RWPE2 (cell line): ENCODE measurements around the gene EPGN.

Experiments
- ATAC-seq: fragments of 200-7000 bp; cut with Tn5 transposase; 3 replicates; pipeline ENCODE4 v1.9.1; 2021; ENCODE audit warnings: low read depth
- DNase-seq: peaks from one replicate; pipeline ENCODE4 v3.0.0-alpha.2; 2020; ENCODE audit warnings: low spot score
- H3K27ac ChIP-seq: fragments of 450-650 bp; 2 replicates; pipeline ENCODE4 v1.5.1; 2017; ENCODE audit warnings: mild to moderate bottlenecking; ENCODE audit not compliant: poor library complexity, severe bottlenecking
- H3K27me3 ChIP-seq: fragments of 250-450 bp; sonication (Bioruptor Pico); 2 replicates; pipeline ENCODE4 v1.5.1; 2021; ENCODE audit warnings: mild to moderate bottlenecking, moderate library complexity; ENCODE audit not compliant: insufficient read depth, poor library complexity, severe bottlenecking
- H3K36me3 ChIP-seq: fragments of 250-450 bp; sonication (Bioruptor Pico); 2 replicates; pipeline ENCODE4 v1.5.1; 2020; ENCODE audit warnings: low read depth, mild to moderate bottlenecking, moderate library complexity
- H3K4me1 ChIP-seq: fragments of 250-450 bp; sonication (Bioruptor Pico); 2 replicates; pipeline ENCODE4 v1.5.1; 2021; ENCODE audit warnings: mild to moderate bottlenecking, moderate library complexity; ENCODE audit not compliant: insufficient read depth, poor library complexity, severe bottlenecking
- H3K4me3 ChIP-seq: fragments of 250-450 bp; sonication (Bioruptor Pico); 2 replicates; pipeline ENCODE4 v1.5.1; 2021; ENCODE audit warnings: mild to moderate bottlenecking, moderate library complexity; ENCODE audit not compliant: severe bottlenecking
- H3K9me3 ChIP-seq: fragments of 250-450 bp; sonication (Bioruptor Pico); 2 replicates; pipeline ENCODE4 v1.5.1; 2021; ENCODE audit warnings: mild to moderate bottlenecking, moderate library complexity; ENCODE audit not compliant: severe bottlenecking
- CTCF ChIP-seq: fragments of 450-650 bp; IDR thresholded peaks from one replicate; pipeline ENCODE4 v1.5.1; 2017; ENCODE audit warnings: mild to moderate bottlenecking, moderate library complexity; ENCODE audit not compliant: poor library complexity, severe bottlenecking

Gene EPGN, protein sequence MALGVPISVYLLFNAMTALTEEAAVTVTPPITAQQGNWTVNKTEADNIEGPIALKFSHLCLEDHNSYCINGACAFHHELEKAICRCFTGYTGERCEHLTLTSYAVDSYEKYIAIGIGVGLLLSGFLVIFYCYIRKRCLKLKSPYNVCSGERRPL

GRCh38 chr4:74308215-74308614 is at the start of gene EPGN:
TSS of gene EPGN (plus strand) at chr4:74308470. CDS start at chr4:74308534, 64 bp downstream.
- no peak for TF ChIP-seq CTCF
- Histone ChIP-seq H3K4me3 (peak within 1 kb of the TSS; percentile 33), H3K27ac (peak within 1 kb of the TSS; percentile 86), H3K9me3 (no peaks in the 10 kb centered on the region), H3K36me3 (peaks cover 33% of the 10 kb centered on the region), H3K4me1 (peaks cover 34% of the 10 kb centered on the region), H3K27me3 (no peaks in the 10 kb centered on the region)
- DNase-seq, result peak; percentile 70
- ATAC-seq, result peak; percentile 88

- H3K27me3 ChIP-seq, result no peaks in the 10 kb centered on the region
- no peaks in the 10 kb centered on the region for H3K9me3 ChIP-seq
- H3K27ac ChIP-seq, result no peak overlapping the region
- no peaks in the 10 kb centered on the region for H3K4me1 ChIP-seq
- ATAC-seq, result no peak
- H3K4me3 ChIP-seq, result no peak overlapping the region
- DNase-seq, result no peak
- TF ChIP-seq CTCF, result no peak
- no peaks in the 10 kb centered on the region for H3K36me3 ChIP-seq
These were observed 49.3 kb upstream of the EPGN start for GRCh38 chr4:74258963-74259362.

- Histone ChIP-seq H3K4me1 (no peaks in the 10 kb centered on the region), H3K36me3 (no peaks in the 10 kb centered on the region), H3K9me3 (no peaks in the 10 kb centered on the region), H3K27ac (no peak overlapping the region), H3K4me3 (no peak overlapping the region), H3K27me3 (no peaks in the 10 kb centered on the region)
- no peak for DNase-seq
- TF ChIP-seq CTCF, result no peak
- no peak for ATAC-seq
These were observed 48.2 kb upstream of the EPGN start for GRCh38 chr4:74260036-74260435.

DNA sequence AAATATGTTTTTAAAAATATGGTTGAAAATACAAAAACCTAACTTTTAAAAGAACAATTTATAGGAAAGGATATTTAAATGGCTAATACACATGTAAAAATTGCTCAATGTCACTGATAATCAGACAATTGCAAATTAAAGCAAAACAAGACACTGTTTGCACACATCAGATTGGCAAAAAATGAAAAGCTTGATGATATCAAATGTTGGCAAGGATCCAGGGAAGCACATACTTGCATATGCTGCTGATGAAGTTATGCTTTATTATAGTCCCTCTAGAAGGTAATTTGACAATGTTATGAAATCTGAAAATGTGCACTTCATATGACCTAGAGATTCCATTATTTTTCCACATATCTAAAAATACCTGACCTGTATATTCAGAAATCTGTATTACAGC is 45.7 kb upstream of the EPGN start:
- no peak for DNase-seq
- no peak for TF ChIP-seq CTCF
- H3K4me3 ChIP-seq, result no peak overlapping the region
- no peak overlapping the region for H3K27ac ChIP-seq
- no peak for ATAC-seq
- peaks cover 18% of the 10 kb centered on the region for H3K4me1 ChIP-seq
- H3K27me3 ChIP-seq, result no peaks in the 10 kb centered on the region
- no peaks in the 10 kb centered on the region for H3K9me3 ChIP-seq
- no peaks in the 10 kb centered on the region for H3K36me3 ChIP-seq

DNA sequence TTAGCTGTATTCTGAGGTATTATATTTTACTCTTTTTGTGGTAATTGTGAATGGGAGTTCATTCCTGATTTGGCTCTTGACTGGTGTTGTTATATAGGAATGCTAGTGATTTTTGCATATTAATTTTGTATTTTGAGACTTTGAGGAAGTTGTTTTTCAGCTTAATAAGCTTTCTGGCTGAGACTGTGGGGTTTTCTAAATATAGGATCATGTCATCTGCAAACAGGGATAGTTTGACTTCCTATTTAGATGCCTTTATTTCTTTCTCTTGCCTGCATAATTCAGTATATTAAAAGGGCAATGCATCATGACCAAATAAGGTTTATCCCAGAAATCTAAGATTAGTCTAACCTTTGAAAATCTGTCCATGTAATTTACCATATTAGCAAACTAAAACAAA is 44.7 kb upstream of the EPGN start:
- H3K4me3 ChIP-seq, result no peak overlapping the region
- DNase-seq (no peak), ATAC-seq (no peak)
- H3K36me3 ChIP-seq, result no peaks in the 10 kb centered on the region
- no peak overlapping the region for H3K27ac ChIP-seq
- peaks cover 27% of the 10 kb centered on the region for H3K4me1 ChIP-seq
- no peaks in the 10 kb centered on the region for H3K27me3 ChIP-seq
- no peak for TF ChIP-seq CTCF
- H3K9me3 ChIP-seq, result no peaks in the 10 kb centered on the region
